Fibroblast of the aortic adventitia (primary cell): ENCODE measurements around the gene RALB. TPM values are rescaled to one million over a fixed set of nuclear protein-coding genes. Genes with fewer than 3 reads are reported as not detected.

Experiments used
- DNase-seq: peaks from one replicate; pipeline ENCODE4 v3.0.0-alpha.2; 2010; ENCODE audit warnings: low read depth
- H3K4me3 ChIP-seq: 2 replicates; pipeline ENCODE4 v1.5.1; 2011; ENCODE audit warnings: low read depth, mild to moderate bottlenecking, control low read depth, low read length, moderate library complexity
- total RNA-seq: library from RNA; depleted of rRNA; stranded (reverse); fragments of >200 nt; gene quantifications from 2 replicates; pipeline ENCODE4 v1.2.3, GENCODE V29; 2012; ENCODE audit warnings: low replicate concordance
- TF ChIP-seq, protein P1 (sequence below): IDR thresholded peaks from 2 replicates; pipeline ENCODE4 v1.5.1; 2011; ENCODE audit warnings: mild to moderate bottlenecking, low read length, control low read depth, inconsistent platforms; ENCODE audit not compliant: insufficient read depth

The RALB gene
- total RNA-seq, 1 donor = 73.7 TPM

DNA sequence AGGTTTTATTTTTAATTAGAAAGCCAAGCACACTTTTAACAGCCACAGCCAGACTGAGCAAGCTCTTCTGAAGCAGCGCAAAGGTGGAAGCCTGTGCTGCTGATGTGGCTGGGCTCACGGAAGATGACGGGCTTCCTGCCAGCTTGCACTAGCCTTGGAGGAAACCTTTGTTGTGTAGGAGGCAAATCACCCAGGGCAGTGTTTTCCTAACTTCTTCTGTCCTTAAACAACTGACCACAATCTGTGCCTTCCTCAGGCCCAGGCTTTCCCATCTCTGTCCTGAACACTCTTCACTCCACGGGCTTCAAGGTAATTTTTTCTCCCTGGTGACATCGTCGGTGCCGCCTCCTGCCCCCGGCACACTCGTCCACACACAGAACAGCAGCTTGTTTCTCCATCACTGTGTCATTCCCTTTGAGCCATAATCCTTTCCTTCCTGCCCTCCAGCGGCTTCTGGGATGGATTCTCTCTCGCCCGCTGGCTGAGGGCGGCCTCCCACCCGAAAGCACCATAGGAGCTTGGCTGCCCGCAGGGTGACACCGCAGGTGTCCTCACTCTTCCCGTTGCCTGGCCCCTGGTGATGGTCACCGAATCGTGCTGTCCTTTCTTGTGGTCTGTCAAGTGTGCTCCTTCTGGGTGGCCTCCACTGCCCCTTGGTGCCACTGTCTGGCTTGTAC, 62.2 kb downstream of the RALB start:
- no peak for DNase-seq
- H3K4me3 ChIP-seq = no peak overlapping the region
- TF ChIP-seq, protein P1, sequence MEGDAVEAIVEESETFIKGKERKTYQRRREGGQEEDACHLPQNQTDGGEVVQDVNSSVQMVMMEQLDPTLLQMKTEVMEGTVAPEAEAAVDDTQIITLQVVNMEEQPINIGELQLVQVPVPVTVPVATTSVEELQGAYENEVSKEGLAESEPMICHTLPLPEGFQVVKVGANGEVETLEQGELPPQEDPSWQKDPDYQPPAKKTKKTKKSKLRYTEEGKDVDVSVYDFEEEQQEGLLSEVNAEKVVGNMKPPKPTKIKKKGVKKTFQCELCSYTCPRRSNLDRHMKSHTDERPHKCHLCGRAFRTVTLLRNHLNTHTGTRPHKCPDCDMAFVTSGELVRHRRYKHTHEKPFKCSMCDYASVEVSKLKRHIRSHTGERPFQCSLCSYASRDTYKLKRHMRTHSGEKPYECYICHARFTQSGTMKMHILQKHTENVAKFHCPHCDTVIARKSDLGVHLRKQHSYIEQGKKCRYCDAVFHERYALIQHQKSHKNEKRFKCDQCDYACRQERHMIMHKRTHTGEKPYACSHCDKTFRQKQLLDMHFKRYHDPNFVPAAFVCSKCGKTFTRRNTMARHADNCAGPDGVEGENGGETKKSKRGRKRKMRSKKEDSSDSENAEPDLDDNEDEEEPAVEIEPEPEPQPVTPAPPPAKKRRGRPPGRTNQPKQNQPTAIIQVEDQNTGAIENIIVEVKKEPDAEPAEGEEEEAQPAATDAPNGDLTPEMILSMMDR = no peak

DNA sequence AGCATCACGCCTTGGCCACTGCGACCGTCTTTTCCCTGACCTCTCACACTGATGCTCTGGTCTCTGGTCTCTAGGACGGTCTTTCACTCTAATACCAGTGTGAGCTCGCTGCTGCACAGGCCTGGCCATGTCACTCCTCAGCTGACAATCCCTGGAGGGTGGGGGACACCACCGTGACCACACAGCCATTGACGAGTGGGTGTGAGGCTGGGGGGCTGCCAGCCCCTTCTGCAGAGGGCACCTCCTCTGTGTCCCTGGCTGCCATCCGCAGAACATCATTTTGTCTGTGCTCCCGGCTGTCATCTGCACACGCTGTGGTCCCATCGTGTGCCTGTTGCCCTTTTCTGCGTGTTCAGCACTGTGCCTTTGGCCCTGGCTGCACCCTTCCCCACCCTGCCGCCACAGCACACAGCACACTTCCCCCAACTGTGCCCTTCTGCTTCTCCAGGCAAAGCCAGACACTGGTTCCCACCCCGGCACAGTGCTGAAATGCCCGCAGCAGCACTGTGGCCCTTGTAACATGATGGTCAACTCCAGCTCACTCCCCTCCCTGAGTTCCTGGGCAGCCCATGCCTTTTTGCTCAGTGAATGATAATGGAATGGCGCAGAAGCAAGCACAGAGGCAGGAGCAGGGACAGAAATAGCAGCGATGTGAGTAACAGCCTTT, 62.8 kb downstream of the RALB start:
- TF ChIP-seq, protein P1 = no peak
- no peak for DNase-seq
- no peak overlapping the region for H3K4me3 ChIP-seq

DNA sequence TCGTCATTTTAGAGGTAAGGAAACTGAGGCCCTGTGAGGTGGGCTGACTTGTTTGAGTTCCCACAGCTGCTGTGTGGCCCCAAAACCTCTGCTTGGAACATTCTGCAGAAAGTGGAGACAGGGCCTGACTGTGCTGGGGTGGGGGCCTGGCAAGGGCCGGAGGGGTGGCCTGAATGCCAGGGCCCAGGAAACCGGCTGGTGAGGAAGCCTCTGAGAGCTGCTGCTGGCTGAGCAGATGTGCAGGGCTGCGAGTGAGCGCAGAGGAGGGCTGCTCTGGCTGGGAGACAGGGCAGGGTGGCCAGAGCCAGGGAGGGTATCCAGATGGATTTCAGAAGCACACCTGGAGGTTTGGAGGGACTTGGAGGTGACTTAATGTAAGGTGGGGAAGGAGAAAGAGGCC, 63.4 kb downstream of the RALB start:
- DNase-seq = no peak
- H3K4me3 ChIP-seq = no peak overlapping the region
- TF ChIP-seq, protein P1 = no peak

DNA sequence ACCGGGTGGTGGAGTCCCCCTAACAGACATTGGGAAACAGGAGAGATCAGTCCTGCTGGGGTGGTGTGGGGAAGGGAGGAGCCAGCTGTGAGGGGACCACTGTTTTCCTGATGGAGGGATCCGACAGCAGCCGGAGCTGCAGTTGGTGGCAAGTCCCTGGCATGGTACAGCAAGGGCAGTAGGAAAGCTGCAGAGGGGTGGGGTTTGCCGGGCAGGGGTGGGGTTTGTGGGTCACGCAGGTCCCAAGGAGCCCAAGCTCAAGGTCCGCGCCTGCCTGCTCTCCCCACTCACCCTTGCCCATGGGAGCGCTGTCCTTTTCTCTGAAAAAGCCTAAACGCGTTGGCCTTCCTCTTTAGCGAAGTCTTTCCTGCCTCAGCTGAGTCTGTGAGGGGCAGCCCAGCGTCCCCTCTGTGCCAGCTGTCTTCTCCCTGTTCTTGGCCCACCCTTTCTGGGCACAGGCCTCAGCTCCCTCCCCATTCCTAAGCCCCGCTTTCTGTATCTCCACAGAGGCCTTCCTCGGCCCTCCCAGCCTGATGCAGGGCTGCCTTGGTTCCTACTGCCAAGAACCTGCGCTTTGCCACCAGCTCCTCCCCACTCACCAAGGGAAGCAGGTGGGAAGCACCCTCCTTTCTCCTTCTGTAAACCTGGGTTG, 64.0 kb downstream of the RALB start:
- no peak overlapping the region for H3K4me3 ChIP-seq
- DNase-seq = no peak
- TF ChIP-seq, protein P1 = no peak

- H3K4me3 ChIP-seq = no peak overlapping the region
- TF ChIP-seq, protein P1 = no peak
- DNase-seq = no peak
Observed at GRCh38 chr2:120317180-120317533, 64.5 kb downstream of the RALB start.

GRCh38 chr2:120317916-120318315, 65.3 kb downstream of the RALB start:
- no peak for DNase-seq
- no peak overlapping the region for H3K4me3 ChIP-seq
- TF ChIP-seq, protein P1 = no peak
